Fibroblast of skin of right quadriceps (primary cell): ENCODE results near the gene NHEJ1.

Experiments
- DNase-seq: peaks from one replicate; pipeline ENCODE4 v3.0.0-alpha.2; 2013

The NHEJ1 gene

GRCh38 chr2:219119422-219120043, 41.1 kb downstream of the NHEJ1 start:
- peak; percentile 36 for DNase-seq

- no peak for DNase-seq
Measured at GRCh38 chr2:219118504-219118903, 42.1 kb downstream of the NHEJ1 start.

GRCh38 chr2:219116776-219117646, 43.6 kb downstream of the NHEJ1 start:
- DNase-seq: no peak

GRCh38 chr2:219112651-219113338, 47.8 kb downstream of the NHEJ1 start:
- no peak for DNase-seq

- DNase-seq: no peak
Measured at GRCh38 chr2:219112062-219112406, 48.6 kb downstream of the NHEJ1 start.

GRCh38 chr2:219111375-219112061, 49.1 kb downstream of the NHEJ1 start:
- DNase-seq: no peak

- DNase-seq: no peak
Measured at GRCh38 chr2:219109471-219109870, 51.1 kb downstream of the NHEJ1 start.

- DNase-seq: no peak
Measured at GRCh38 chr2:219107758-219108157, 52.9 kb downstream of the NHEJ1 start.

GRCh38 chr2:219106251-219106650, 54.4 kb downstream of the NHEJ1 start:
- no peak for DNase-seq

GRCh38 chr2:219104107-219105035, 56.2 kb downstream of the NHEJ1 start:
- DNase-seq: peak; percentile 25

- DNase-seq: peak; percentile 22
Measured at GRCh38 chr2:219099329-219099728, 61.3 kb downstream of the NHEJ1 start.

GRCh38 chr2:219095406-219095935, 65.1 kb downstream of the NHEJ1 start:
- no peak for DNase-seq

GRCh38 chr2:219094171-219094570, 66.4 kb downstream of the NHEJ1 start:
- no peak for DNase-seq

GRCh38 chr2:219090436-219091299, 69.9 kb downstream of the NHEJ1 start:
- DNase-seq: no peak

- DNase-seq: no peak
Measured at GRCh38 chr2:219089330-219089729, 71.3 kb downstream of the NHEJ1 start.

- peak; percentile 5 for DNase-seq
Measured at GRCh38 chr2:219087848-219088247, 72.8 kb downstream of the NHEJ1 start.

GRCh38 chr2:219087361-219087760, 73.3 kb downstream of the NHEJ1 start:
- no peak for DNase-seq

GRCh38 chr2:219086196-219086595, 74.4 kb downstream of the NHEJ1 start:
- no peak for DNase-seq

GRCh38 chr2:219084791-219085190, 75.8 kb downstream of the NHEJ1 start:
- no peak for DNase-seq

GRCh38 chr2:219082332-219082958, 78.2 kb downstream of the NHEJ1 start:
- no peak for DNase-seq
